ENCODE measurements around the gene KIAA0825. TPM values are rescaled to one million over a fixed set of nuclear protein-coding genes. Genes with fewer than 3 reads are reported as not detected.

The KIAA0825 gene
- total RNA-seq, 1 experiment from 2014 or later = 0.07 TPM

DNA sequence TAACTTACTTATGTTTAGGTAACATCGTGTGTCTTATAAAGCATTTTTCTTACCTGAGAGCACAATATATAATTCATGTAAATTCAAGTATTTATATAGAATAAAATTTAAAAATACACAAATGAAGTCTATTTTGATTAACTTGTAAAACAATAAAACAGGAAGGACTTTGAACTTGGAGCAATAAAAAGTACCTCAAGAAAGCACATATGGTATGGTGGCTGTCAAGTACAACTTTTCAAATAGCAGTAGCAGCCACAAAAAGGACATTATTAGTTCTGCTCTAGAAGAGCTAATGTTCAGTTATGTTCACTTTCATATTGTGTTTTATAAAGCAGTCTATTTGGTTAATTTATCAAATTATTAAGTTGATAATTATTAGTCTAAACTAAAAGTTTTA is 31.5 kb upstream of the KIAA0825 start:
- Histone ChIP-seq H3K4me1 (ENCODE audit: insufficient read depth, low read length) (no peaks in the 10 kb centered on the region), H3K4me2 (ENCODE audit: low read length) (no peak overlapping the region), H3K9ac (ENCODE audit: low read length) (no peak overlapping the region), H3K79me2 (ENCODE audit: low read length) (no peaks in the 10 kb centered on the region), H3K36me3 (ENCODE audit: low read depth, low read length) (peaks cover 2% of the 10 kb centered on the region), H4K20me1 (ENCODE audit: low read length) (no peaks in the 10 kb centered on the region), H3K27me3 (ENCODE audit: low read length) (no peaks in the 10 kb centered on the region), H3K4me3 (ENCODE audit: low read length) (no peak overlapping the region), H2AFZ (ENCODE audit: low read length) (no peak overlapping the region), H3K9me3 (ENCODE audit: low read length) (no peaks in the 10 kb centered on the region), H3K9me2 (replicated peaks; ENCODE audit: low read length) (no peaks in the 10 kb centered on the region), H3K27ac (ENCODE audit: low read length) (no peak overlapping the region), H3F3A (ENCODE audit: low read length, unreplicated experiment) (no peaks in the 10 kb centered on the region)
- DNase-seq = no peak
- ChIA-PET CTCF (no interaction called here), POLR2A (ENCODE audit: unreplicated experiment) (no interaction called here)
- no TSS peak for BruUV-seq (replicated peaks)
- TF ChIP-seq EZH2 (IDR thresholded peaks at IDR 0.05; ENCODE audit: low read length, unreplicated experiment) (no peak), EZH2phosphoT487 (IDR thresholded peaks at IDR 0.05; ENCODE audit: borderline replicate concordance, low read length) (no peak)
- TF ChIP-seq, protein P1, sequence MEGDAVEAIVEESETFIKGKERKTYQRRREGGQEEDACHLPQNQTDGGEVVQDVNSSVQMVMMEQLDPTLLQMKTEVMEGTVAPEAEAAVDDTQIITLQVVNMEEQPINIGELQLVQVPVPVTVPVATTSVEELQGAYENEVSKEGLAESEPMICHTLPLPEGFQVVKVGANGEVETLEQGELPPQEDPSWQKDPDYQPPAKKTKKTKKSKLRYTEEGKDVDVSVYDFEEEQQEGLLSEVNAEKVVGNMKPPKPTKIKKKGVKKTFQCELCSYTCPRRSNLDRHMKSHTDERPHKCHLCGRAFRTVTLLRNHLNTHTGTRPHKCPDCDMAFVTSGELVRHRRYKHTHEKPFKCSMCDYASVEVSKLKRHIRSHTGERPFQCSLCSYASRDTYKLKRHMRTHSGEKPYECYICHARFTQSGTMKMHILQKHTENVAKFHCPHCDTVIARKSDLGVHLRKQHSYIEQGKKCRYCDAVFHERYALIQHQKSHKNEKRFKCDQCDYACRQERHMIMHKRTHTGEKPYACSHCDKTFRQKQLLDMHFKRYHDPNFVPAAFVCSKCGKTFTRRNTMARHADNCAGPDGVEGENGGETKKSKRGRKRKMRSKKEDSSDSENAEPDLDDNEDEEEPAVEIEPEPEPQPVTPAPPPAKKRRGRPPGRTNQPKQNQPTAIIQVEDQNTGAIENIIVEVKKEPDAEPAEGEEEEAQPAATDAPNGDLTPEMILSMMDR (conservative IDR thresholded peaks at IDR 0.05; ENCODE audit: low read depth, low read length) = no peak
- ATAC-seq = no peak
- intact Hi-C loops (cut with micrococcal nuclease) = no loop called here

DNA sequence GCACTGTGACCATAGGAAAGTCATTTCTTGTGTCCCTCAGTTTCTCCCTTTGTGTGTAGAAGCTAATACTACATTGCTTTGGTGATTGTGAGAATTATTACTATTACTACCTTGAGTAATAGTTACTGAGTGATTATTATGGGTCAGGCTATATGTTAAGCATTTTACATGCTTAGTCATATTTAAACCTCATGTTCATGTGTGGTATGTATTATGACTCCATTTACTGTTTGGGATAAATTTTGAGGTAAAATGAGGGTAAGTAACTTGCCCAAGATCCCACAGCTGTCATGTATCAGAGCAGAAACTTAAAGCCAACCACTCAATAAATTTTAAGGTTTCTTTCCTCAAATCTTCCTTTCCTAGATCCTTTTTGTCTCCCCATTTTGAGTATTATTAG is 28.4 kb upstream of the KIAA0825 start:
- TF ChIP-seq EZH2phosphoT487 (IDR thresholded peaks at IDR 0.05; ENCODE audit: borderline replicate concordance, low read length) = no peak
- no peak for TF ChIP-seq EZH2 (IDR thresholded peaks at IDR 0.05; ENCODE audit: low read length, unreplicated experiment)
- TF ChIP-seq, protein P1 (conservative IDR thresholded peaks at IDR 0.05; ENCODE audit: low read depth, low read length) = no peak
- no peak for ATAC-seq
- ChIA-PET POLR2A (ENCODE audit: unreplicated experiment) (no interaction called here), CTCF (no interaction called here)
- Histone ChIP-seq H3K9ac (ENCODE audit: low read length) (no peak overlapping the region), H3K27me3 (ENCODE audit: low read length) (no peaks in the 10 kb centered on the region), H3K4me2 (ENCODE audit: low read length) (no peak overlapping the region), H4K20me1 (ENCODE audit: low read length) (no peaks in the 10 kb centered on the region), H3K4me1 (ENCODE audit: insufficient read depth, low read length) (no peaks in the 10 kb centered on the region), H3K79me2 (ENCODE audit: low read length) (no peaks in the 10 kb centered on the region), H3K9me3 (ENCODE audit: low read length) (no peaks in the 10 kb centered on the region), H2AFZ (ENCODE audit: low read length) (no peak overlapping the region), H3K9me2 (replicated peaks; ENCODE audit: low read length) (no peaks in the 10 kb centered on the region), H3F3A (ENCODE audit: low read length, unreplicated experiment) (no peaks in the 10 kb centered on the region), H3K4me3 (ENCODE audit: low read length) (no peak overlapping the region), H3K36me3 (ENCODE audit: low read depth, low read length) (no peaks in the 10 kb centered on the region; the same call in 1 of the 2 replicates), H3K27ac (ENCODE audit: low read length) (no peak overlapping the region)
- BruUV-seq (replicated peaks) = no TSS peak
- intact Hi-C loops (cut with micrococcal nuclease) = no loop called here
- DNase-seq = no peak

DNA sequence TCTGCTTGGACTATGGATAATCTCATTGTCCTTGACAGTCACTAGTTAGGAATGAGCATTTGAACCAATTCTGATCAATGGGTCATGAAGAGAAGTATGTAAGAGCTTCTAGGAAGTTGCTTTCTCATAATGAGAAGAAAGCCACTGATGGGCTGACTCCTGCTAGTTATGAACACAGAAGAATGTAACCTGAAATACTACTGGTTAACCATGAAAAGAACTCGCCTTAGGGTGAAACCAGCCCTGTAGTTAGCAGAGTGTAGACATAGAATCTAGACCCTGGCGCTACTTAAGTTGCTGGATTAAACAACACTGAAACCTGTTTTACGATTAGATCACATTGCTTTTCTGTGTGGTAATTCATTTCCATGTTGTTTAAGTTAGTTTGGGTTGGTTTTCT is 26.6 kb upstream of the KIAA0825 start:
- ChIA-PET POLR2A (ENCODE audit: unreplicated experiment) (no interaction called here), CTCF (no interaction called here)
- TF ChIP-seq EZH2 (IDR thresholded peaks at IDR 0.05; ENCODE audit: low read length, unreplicated experiment) = no peak
- TF ChIP-seq, protein P1 (conservative IDR thresholded peaks at IDR 0.05; ENCODE audit: low read depth, low read length) = no peak
- no peak for TF ChIP-seq EZH2phosphoT487 (IDR thresholded peaks at IDR 0.05; ENCODE audit: borderline replicate concordance, low read length)
- no TSS peak for BruUV-seq (replicated peaks)
- DNase-seq = no peak
- Histone ChIP-seq H3K9me2 (replicated peaks; ENCODE audit: low read length) (no peaks in the 10 kb centered on the region), H3K27me3 (ENCODE audit: low read length) (no peaks in the 10 kb centered on the region), H3K36me3 (ENCODE audit: low read depth, low read length) (peaks cover 8% of the 10 kb centered on the region), H3K27ac (ENCODE audit: low read length) (no peak overlapping the region), H3K9me3 (ENCODE audit: low read length) (no peaks in the 10 kb centered on the region), H3K4me2 (ENCODE audit: low read length) (no peak overlapping the region), H2AFZ (ENCODE audit: low read length) (no peak overlapping the region), H3K4me1 (ENCODE audit: insufficient read depth, low read length) (no peaks in the 10 kb centered on the region), H3F3A (ENCODE audit: low read length, unreplicated experiment) (no peaks in the 10 kb centered on the region), H3K9ac (ENCODE audit: low read length) (no peak overlapping the region), H4K20me1 (ENCODE audit: low read length) (no peaks in the 10 kb centered on the region), H3K4me3 (ENCODE audit: low read length) (no peak overlapping the region), H3K79me2 (ENCODE audit: low read length) (no peaks in the 10 kb centered on the region)
- intact Hi-C loops (cut with micrococcal nuclease) = no loop called here
- no peak for ATAC-seq

Data from PC-3 (cell line).